ENCODE data around the gene SMR3A.

Gene SMR3A

GRCh38 chr4:70360460-70360859 is at the start of gene SMR3A:
SMR3A (plus strand) TSS chr4:70360760; CDS start chr4:70362116, 1,356 bp downstream.
- Histone ChIP-seq H3K9me3 (ENCODE audit: control insufficient read depth in 2 of 2, low read length in 2 of 2) (no peaks in the 10 kb centered on the region), H3K4me3 (ENCODE audit: low read length in 2 of 2) (no peak within 1 kb of the TSS), H3K27me3 (ENCODE audit: control insufficient read depth in 1 of 2, insufficient read depth in 2 of 2, low read length in 2 of 2) (no peaks in the 10 kb centered on the region), H3K4me1 (ENCODE audit: control insufficient read depth, insufficient read depth, low read length) (no peaks in the 10 kb centered on the region), H3K9ac (ENCODE audit: low read length in 2 of 2) (no peak within 1 kb of the TSS), H3K27ac (ENCODE audit: low read length) (no peak within 1 kb of the TSS), H3K36me3 (ENCODE audit: control insufficient read depth in 2 of 2, insufficient read depth in 2 of 2, low read length in 2 of 2) (no peaks in the 10 kb centered on the region)

GRCh38 chr4:70313736-70314135 is 46.8 kb upstream of the SMR3A start:
- H3K9me3 ChIP-seq (ENCODE audit: control insufficient read depth in 2 of 2, low read length in 2 of 2), result no peaks in the 10 kb centered on the region

GRCh38 chr4:70315928-70316327 is 44.6 kb upstream of the SMR3A start:
- Histone ChIP-seq H3K9me3 (ENCODE audit: control insufficient read depth in 2 of 2, low read length in 2 of 2) (no peaks in the 10 kb centered on the region), H3K36me3 (ENCODE audit: control insufficient read depth in 2 of 2, insufficient read depth in 2 of 2, low read length in 2 of 2) (no peaks in the 10 kb centered on the region), H3K27ac (ENCODE audit: low read length) (no peak overlapping the region), H3K4me1 (ENCODE audit: control insufficient read depth, insufficient read depth, low read length) (no peaks in the 10 kb centered on the region), H3K4me3 (ENCODE audit: low read length in 2 of 2) (no peak overlapping the region), H3K9ac (ENCODE audit: low read length in 2 of 2) (no peak overlapping the region), H3K27me3 (ENCODE audit: control insufficient read depth in 1 of 2, insufficient read depth in 2 of 2, low read length in 2 of 2) (no peaks in the 10 kb centered on the region)

More at GRCh38 chr4:70313736-70314135, 46.8 kb upstream of the SMR3A start:
- H3K9ac ChIP-seq (ENCODE audit: low read length in 2 of 2), result no peak overlapping the region
- H3K4me1 ChIP-seq (ENCODE audit: control insufficient read depth, insufficient read depth, low read length), result no peaks in the 10 kb centered on the region
- no peaks in the 10 kb centered on the region for H3K36me3 ChIP-seq (ENCODE audit: control insufficient read depth in 2 of 2, insufficient read depth in 2 of 2, low read length in 2 of 2)
- no peak overlapping the region for H3K27ac ChIP-seq (ENCODE audit: low read length)
- no peak overlapping the region for H3K4me3 ChIP-seq (ENCODE audit: low read length in 2 of 2)
- H3K27me3 ChIP-seq (ENCODE audit: control insufficient read depth in 1 of 2, insufficient read depth in 2 of 2, low read length in 2 of 2), result no peaks in the 10 kb centered on the region

GRCh38 chr4:70326052-70326451 is 34.5 kb upstream of the SMR3A start:
- no peaks in the 10 kb centered on the region for H3K36me3 ChIP-seq (ENCODE audit: control insufficient read depth in 2 of 2, insufficient read depth in 2 of 2, low read length in 2 of 2)

GRCh38 chr4:70334681-70335080 is 25.9 kb upstream of the SMR3A start, which contains the start of gene CABS1:
CABS1 (plus strand) TSS chr4:70334981; CDS start chr4:70335040, 59 bp downstream.
- H3K4me3 ChIP-seq (ENCODE audit: low read length in 2 of 2), result no peak within 1 kb of the TSS
- H3K27ac ChIP-seq (ENCODE audit: low read length), result no peak within 1 kb of the TSS
- no peak within 1 kb of the TSS for H3K9ac ChIP-seq (ENCODE audit: low read length in 2 of 2)
- peaks cover 0 to 4% of the 10 kb centered on the region in 2 donors for H3K9me3 ChIP-seq (ENCODE audit: control insufficient read depth in 2 of 2, low read length in 2 of 2)
- H3K27me3 ChIP-seq (ENCODE audit: control insufficient read depth in 1 of 2, insufficient read depth in 2 of 2, low read length in 2 of 2), result no peaks in the 10 kb centered on the region
- no peaks in the 10 kb centered on the region for H3K36me3 ChIP-seq (ENCODE audit: control insufficient read depth in 2 of 2, insufficient read depth in 2 of 2, low read length in 2 of 2)
- no peaks in the 10 kb centered on the region for H3K4me1 ChIP-seq (ENCODE audit: control insufficient read depth, insufficient read depth, low read length)

More at GRCh38 chr4:70326052-70326451, 34.5 kb upstream of the SMR3A start:
- Histone ChIP-seq H3K4me3 (ENCODE audit: low read length in 2 of 2) (no peak overlapping the region), H3K4me1 (ENCODE audit: control insufficient read depth, insufficient read depth, low read length) (no peaks in the 10 kb centered on the region), H3K27ac (ENCODE audit: low read length) (no peak overlapping the region), H3K9me3 (ENCODE audit: control insufficient read depth in 2 of 2, low read length in 2 of 2) (no peaks in the 10 kb centered on the region), H3K27me3 (ENCODE audit: control insufficient read depth in 1 of 2, insufficient read depth in 2 of 2, low read length in 2 of 2) (no peaks in the 10 kb centered on the region), H3K9ac (ENCODE audit: low read length in 2 of 2) (no peak overlapping the region)

GRCh38 chr4:70336043-70336442 is 24.5 kb upstream of the SMR3A start:
- H3K36me3 ChIP-seq (ENCODE audit: control insufficient read depth in 2 of 2, insufficient read depth in 2 of 2, low read length in 2 of 2), result no peaks in the 10 kb centered on the region
- no peaks in the 10 kb centered on the region for H3K4me1 ChIP-seq (ENCODE audit: control insufficient read depth, insufficient read depth, low read length)
- H3K27ac ChIP-seq (ENCODE audit: low read length), result no peak overlapping the region
- H3K27me3 ChIP-seq (ENCODE audit: control insufficient read depth in 1 of 2, insufficient read depth in 2 of 2, low read length in 2 of 2), result no peaks in the 10 kb centered on the region
- H3K9me3 ChIP-seq (ENCODE audit: control insufficient read depth in 2 of 2, low read length in 2 of 2), result peaks cover 0 to 4% of the 10 kb centered on the region in 2 donors
- no peak overlapping the region for H3K4me3 ChIP-seq (ENCODE audit: low read length in 2 of 2)
- no peak overlapping the region for H3K9ac ChIP-seq (ENCODE audit: low read length in 2 of 2)

GRCh38 chr4:70337886-70338420 is 22.6 kb upstream of the SMR3A start:
- Histone ChIP-seq H3K4me1 (ENCODE audit: control insufficient read depth, insufficient read depth, low read length) (no peaks in the 10 kb centered on the region), H3K36me3 (ENCODE audit: control insufficient read depth in 2 of 2, insufficient read depth in 2 of 2, low read length in 2 of 2) (no peaks in the 10 kb centered on the region), H3K27me3 (ENCODE audit: control insufficient read depth in 1 of 2, insufficient read depth in 2 of 2, low read length in 2 of 2) (no peaks in the 10 kb centered on the region), H3K4me3 (ENCODE audit: low read length in 2 of 2) (no peak overlapping the region), H3K27ac (ENCODE audit: low read length) (no peak overlapping the region), H3K9me3 (ENCODE audit: control insufficient read depth in 2 of 2, low read length in 2 of 2) (peaks cover 0 to 4% of the 10 kb centered on the region in 2 donors), H3K9ac (ENCODE audit: low read length in 2 of 2) (no peak overlapping the region)

- Histone ChIP-seq H3K4me3 (ENCODE audit: low read length in 2 of 2) (no peak overlapping the region), H3K36me3 (ENCODE audit: control insufficient read depth in 2 of 2, insufficient read depth in 2 of 2, low read length in 2 of 2) (no peaks in the 10 kb centered on the region), H3K27ac (ENCODE audit: low read length) (no peak overlapping the region), H3K9me3 (ENCODE audit: control insufficient read depth in 2 of 2, low read length in 2 of 2) (no peaks in the 10 kb centered on the region), H3K9ac (ENCODE audit: low read length in 2 of 2) (no peak overlapping the region), H3K27me3 (ENCODE audit: control insufficient read depth in 1 of 2, insufficient read depth in 2 of 2, low read length in 2 of 2) (no peaks in the 10 kb centered on the region), H3K4me1 (ENCODE audit: control insufficient read depth, insufficient read depth, low read length) (no peaks in the 10 kb centered on the region)
Measured at GRCh38 chr4:70356185-70356584, 4.4 kb upstream of the SMR3A start.

- H3K9ac ChIP-seq (ENCODE audit: low read length in 2 of 2), result no peak overlapping the region
- H3K9me3 ChIP-seq (ENCODE audit: control insufficient read depth in 2 of 2, low read length in 2 of 2), result no peaks in the 10 kb centered on the region
- H3K36me3 ChIP-seq (ENCODE audit: control insufficient read depth in 2 of 2, insufficient read depth in 2 of 2, low read length in 2 of 2), result no peaks in the 10 kb centered on the region
- H3K4me1 ChIP-seq (ENCODE audit: control insufficient read depth, insufficient read depth, low read length), result no peaks in the 10 kb centered on the region
- H3K27me3 ChIP-seq (ENCODE audit: control insufficient read depth in 1 of 2, insufficient read depth in 2 of 2, low read length in 2 of 2), result no peaks in the 10 kb centered on the region
- no peak overlapping the region for H3K27ac ChIP-seq (ENCODE audit: low read length)
- H3K4me3 ChIP-seq (ENCODE audit: low read length in 2 of 2), result no peak overlapping the region
Measured at GRCh38 chr4:70359115-70359661, 1.4 kb upstream of the SMR3A start.

GRCh38 chr4:70364002-70364401 is 3.4 kb downstream of the SMR3A start:
- H3K27ac ChIP-seq (ENCODE audit: low read length), result no peak overlapping the region
- no peaks in the 10 kb centered on the region for H3K9me3 ChIP-seq (ENCODE audit: control insufficient read depth in 2 of 2, low read length in 2 of 2)
- H3K4me3 ChIP-seq (ENCODE audit: low read length in 2 of 2), result no peak overlapping the region
- H3K9ac ChIP-seq (ENCODE audit: low read length in 2 of 2), result no peak overlapping the region
- H3K27me3 ChIP-seq (ENCODE audit: control insufficient read depth in 1 of 2, insufficient read depth in 2 of 2, low read length in 2 of 2), result no peaks in the 10 kb centered on the region
- no peaks in the 10 kb centered on the region for H3K36me3 ChIP-seq (ENCODE audit: control insufficient read depth in 2 of 2, insufficient read depth in 2 of 2, low read length in 2 of 2)
- no peaks in the 10 kb centered on the region for H3K4me1 ChIP-seq (ENCODE audit: control insufficient read depth, insufficient read depth, low read length)

GRCh38 chr4:70365479-70365878 is 4.9 kb downstream of the SMR3A start:
- Histone ChIP-seq H3K27ac (ENCODE audit: low read length) (no peak overlapping the region), H3K4me1 (ENCODE audit: control insufficient read depth, insufficient read depth, low read length) (no peaks in the 10 kb centered on the region), H3K36me3 (ENCODE audit: control insufficient read depth in 2 of 2, insufficient read depth in 2 of 2, low read length in 2 of 2) (no peaks in the 10 kb centered on the region), H3K9ac (ENCODE audit: low read length in 2 of 2) (no peak overlapping the region), H3K4me3 (ENCODE audit: low read length in 2 of 2) (no peak overlapping the region), H3K27me3 (ENCODE audit: control insufficient read depth in 1 of 2, insufficient read depth in 2 of 2, low read length in 2 of 2) (no peaks in the 10 kb centered on the region), H3K9me3 (ENCODE audit: control insufficient read depth in 2 of 2, low read length in 2 of 2) (no peaks in the 10 kb centered on the region)

Measured in stomach smooth muscle (tissue), 2 donors.